Prostate gland (tissue), 2 donors: ENCODE results near the gene DNAH5.

Experiments
- CTCF ChIP-seq, 4 experiments: fragments of 200-600 bp in 2 of 4; fragments of 450-650 bp in 2 of 4; sonication (generic) in 2 of 4; IDR thresholded peaks; 1 replicate in 3 of 4; 2 replicates in 1 of 4; pipeline ENCODE4 v1.5.1; 2016 to 2019; ENCODE audit warnings: antibody characterized with exemption in 4 of 4, mild to moderate bottlenecking in 2 of 4, moderate library complexity in 2 of 4
- POLR2AphosphoS5 ChIP-seq: sonication (generic); formaldehyde crosslinking; IDR thresholded peaks from one replicate; pipeline ENCODE4 v1.6.1; 2017; ENCODE audit warnings: antibody characterized with exemption

- TF ChIP-seq CTCF (IDR thresholded peaks at IDR 0.05) (no peak), POLR2AphosphoS5 (no peak)
These were observed 128.4 kb downstream of the DNAH5 start for GRCh38 chr5:13816126-13816525.
